PFSK-1 (cell line): ENCODE measurements around the gene LRRIQ1.

ENCODE experiments used
- FOXP2 ChIP-seq: optimal IDR thresholded peaks from 2 replicates; pipeline ENCODE3; 2011; ENCODE audit warnings: borderline replicate concordance, control low read depth, inconsistent platforms; ENCODE audit not compliant: insufficient read depth; ENCODE audit errors: extremely low read length, extremely low read depth
- POLR2AphosphoS5 ChIP-seq: IDR thresholded peaks from 2 replicates; pipeline ENCODE4 v1.6.1; 2012; ENCODE audit warnings: low read depth, mild to moderate bottlenecking, control low read depth, low read length, moderate library complexity
- SIN3A ChIP-seq: IDR thresholded peaks from 2 replicates; pipeline ENCODE4 v1.6.1; 2012; ENCODE audit warnings: mild to moderate bottlenecking, low read length, moderate library complexity, borderline replicate concordance; ENCODE audit not compliant: insufficient read depth
- TAF1 ChIP-seq: IDR thresholded peaks from 2 replicates; pipeline ENCODE4 v1.6.1; 2012; ENCODE audit warnings: low read length, control low read depth, borderline replicate concordance; ENCODE audit not compliant: insufficient read depth
- TF ChIP-seq, protein P1 (sequence below), 2 experiments: IDR thresholded peaks; 2 replicates each; pipeline versions ENCODE4 v1.6.1 to v1.8.0; 2011 to 2012; ENCODE audit warnings: low read depth in 2 of 2, low read length in 2 of 2, control low read depth in 1 of 2, inconsistent platforms in 1 of 2, mild to moderate bottlenecking in 1 of 2, moderate library complexity in 1 of 2; ENCODE audit not compliant: insufficient read depth in 1 of 2

Gene LRRIQ1

DNA sequence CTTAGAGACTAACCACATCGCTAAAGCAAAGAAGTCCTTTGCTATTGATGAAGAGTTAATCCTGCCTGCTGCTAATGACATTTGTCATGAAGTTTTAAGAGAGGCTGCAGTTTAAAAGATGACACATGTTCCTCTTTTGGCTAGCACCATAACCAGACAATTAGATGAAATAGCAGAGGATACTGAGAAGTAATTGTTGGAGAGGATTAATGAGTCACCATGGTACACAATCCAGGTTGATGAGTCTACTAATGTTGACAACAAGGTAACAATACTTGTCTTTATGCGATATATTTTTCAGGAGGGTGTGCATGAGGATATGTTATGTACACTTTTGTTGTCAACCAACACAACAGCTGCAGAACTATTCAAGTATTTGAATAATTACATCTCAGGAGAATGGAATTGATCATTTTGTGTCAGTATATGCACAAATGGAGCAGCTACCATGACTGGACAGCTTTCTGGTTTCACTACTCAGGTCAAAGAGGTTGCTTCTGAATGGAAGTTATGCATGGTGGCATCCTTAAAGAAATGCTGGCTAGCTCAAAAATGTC, 56.7 kb downstream of the LRRIQ1 start:
- TF ChIP-seq FOXP2 (no peak), POLR2AphosphoS5 (no peak), SIN3A (no peak), TAF1 (no peak)
- TF ChIP-seq, protein P1, sequence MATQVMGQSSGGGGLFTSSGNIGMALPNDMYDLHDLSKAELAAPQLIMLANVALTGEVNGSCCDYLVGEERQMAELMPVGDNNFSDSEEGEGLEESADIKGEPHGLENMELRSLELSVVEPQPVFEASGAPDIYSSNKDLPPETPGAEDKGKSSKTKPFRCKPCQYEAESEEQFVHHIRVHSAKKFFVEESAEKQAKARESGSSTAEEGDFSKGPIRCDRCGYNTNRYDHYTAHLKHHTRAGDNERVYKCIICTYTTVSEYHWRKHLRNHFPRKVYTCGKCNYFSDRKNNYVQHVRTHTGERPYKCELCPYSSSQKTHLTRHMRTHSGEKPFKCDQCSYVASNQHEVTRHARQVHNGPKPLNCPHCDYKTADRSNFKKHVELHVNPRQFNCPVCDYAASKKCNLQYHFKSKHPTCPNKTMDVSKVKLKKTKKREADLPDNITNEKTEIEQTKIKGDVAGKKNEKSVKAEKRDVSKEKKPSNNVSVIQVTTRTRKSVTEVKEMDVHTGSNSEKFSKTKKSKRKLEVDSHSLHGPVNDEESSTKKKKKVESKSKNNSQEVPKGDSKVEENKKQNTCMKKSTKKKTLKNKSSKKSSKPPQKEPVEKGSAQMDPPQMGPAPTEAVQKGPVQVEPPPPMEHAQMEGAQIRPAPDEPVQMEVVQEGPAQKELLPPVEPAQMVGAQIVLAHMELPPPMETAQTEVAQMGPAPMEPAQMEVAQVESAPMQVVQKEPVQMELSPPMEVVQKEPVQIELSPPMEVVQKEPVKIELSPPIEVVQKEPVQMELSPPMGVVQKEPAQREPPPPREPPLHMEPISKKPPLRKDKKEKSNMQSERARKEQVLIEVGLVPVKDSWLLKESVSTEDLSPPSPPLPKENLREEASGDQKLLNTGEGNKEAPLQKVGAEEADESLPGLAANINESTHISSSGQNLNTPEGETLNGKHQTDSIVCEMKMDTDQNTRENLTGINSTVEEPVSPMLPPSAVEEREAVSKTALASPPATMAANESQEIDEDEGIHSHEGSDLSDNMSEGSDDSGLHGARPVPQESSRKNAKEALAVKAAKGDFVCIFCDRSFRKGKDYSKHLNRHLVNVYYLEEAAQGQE (IDR thresholded peaks at IDR 0.05; ENCODE audit: insufficient read depth in 1 of 2, low read depth in 2 of 2, low read length in 2 of 2), result no peak

DNA sequence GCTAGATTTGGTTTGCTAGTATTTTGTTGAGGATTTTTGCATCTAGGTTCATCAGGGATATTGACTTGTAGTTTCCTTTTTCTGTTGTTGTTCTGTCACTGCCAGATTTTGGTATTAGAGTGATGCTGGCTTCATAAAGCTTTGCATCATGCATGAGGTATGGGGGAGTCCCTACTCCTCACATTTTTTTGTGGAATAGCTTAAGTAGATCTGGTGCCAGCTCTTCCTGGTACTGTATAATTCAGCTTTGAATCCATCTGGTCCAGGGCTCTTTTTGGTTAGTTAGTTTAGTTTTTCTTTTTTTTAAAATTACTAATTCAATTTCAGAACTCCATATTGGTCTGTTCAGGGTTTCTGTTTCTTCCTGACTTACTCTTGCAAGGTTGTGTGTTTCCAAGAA, 59.4 kb downstream of the LRRIQ1 start:
- TF ChIP-seq TAF1 (no peak), SIN3A (no peak), POLR2AphosphoS5 (no peak), FOXP2 (no peak)
- TF ChIP-seq, protein P1 (IDR thresholded peaks at IDR 0.05; ENCODE audit: insufficient read depth in 1 of 2, low read depth in 2 of 2, low read length in 2 of 2), result no peak

DNA sequence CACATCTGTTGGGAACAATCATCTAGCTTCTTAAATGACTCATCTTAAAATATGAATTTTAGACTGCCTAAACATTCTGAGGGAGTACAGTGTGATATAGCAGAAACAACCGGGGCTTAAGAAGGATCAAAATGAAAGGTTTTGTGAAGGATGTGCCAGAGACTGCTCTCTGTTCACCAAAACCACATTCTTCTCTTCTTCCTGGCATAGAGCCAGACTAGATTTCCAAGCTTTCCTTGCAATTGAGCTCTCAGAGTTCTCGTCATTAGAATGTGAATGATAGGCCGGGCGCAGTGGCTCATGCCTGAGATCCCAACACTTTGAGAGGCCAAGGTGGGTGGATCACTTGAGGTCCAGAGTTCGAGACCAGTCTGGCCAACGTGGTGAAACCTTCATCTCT, 94.5 kb downstream of the LRRIQ1 start:
- TF ChIP-seq, protein P1 (IDR thresholded peaks at IDR 0.05; ENCODE audit: insufficient read depth in 1 of 2, low read depth in 2 of 2, low read length in 2 of 2), result no peak
- TF ChIP-seq SIN3A (no peak), TAF1 (no peak), FOXP2 (no peak), POLR2AphosphoS5 (no peak)

DNA sequence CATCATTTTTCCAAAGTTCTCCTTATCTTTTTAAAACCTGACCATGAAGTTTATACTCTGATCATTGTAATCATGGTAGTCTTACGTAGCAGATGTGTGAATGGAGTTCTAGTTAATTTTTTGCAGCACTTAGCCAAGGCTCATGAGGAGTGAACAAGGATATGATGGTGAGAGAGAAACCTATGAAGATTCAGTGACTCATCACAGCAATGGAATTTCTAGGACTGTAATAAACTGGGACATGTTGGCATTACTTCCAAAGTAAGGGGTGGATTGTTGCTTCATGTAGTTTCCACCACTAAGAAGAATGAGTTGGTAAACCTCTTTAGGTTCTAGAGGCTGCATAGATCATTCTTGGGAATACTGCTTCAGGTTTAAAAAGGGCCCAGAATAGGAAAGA, 102.7 kb downstream of the LRRIQ1 start:
- no peak for TF ChIP-seq POLR2AphosphoS5

DNA sequence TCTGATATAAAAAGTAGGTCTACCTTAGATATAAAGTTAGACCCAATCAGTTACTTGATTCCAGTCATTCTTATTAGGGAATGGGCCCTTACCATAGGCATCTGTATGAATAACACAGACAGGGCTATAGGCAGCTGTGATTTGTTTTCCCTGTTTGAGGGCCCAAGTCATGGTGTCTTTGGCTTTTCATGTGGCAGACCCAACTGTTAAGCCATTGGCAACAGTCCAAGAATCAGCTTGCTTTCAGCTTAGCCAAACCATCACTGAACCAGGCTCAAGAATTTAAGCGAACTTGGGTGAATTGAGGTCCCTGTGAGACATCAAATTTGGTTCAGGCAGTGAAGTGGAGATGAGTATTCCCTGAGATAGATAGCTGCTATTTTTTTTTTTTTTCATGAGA, 111.2 kb downstream of the LRRIQ1 start:
- TF ChIP-seq POLR2AphosphoS5 (no peak), SIN3A (no peak), FOXP2 (no peak)

DNA sequence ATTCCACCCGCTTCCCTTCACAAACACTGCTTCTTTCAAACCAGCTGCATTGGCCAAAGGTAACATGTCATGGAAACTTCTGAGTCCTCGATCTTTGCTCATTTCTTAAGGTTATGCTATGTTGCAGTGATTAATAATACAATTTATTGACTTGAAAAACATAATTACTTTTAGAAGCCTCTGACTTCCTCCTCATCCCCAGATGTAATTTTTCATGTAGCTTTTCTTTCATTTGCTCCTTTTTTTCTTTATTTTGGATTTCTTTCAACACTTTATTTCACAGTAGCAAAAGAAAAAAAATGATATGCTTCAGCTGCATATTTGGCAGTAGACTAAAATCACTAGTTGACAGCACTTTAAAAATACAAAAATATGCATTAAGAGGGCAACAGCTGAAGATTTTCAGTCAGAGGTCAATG, 116.2 kb downstream of the LRRIQ1 start:
- TF ChIP-seq TAF1 (no peak), POLR2AphosphoS5 (no peak), FOXP2 (no peak), SIN3A (no peak; the same call in 1 of the 2 replicates)

DNA sequence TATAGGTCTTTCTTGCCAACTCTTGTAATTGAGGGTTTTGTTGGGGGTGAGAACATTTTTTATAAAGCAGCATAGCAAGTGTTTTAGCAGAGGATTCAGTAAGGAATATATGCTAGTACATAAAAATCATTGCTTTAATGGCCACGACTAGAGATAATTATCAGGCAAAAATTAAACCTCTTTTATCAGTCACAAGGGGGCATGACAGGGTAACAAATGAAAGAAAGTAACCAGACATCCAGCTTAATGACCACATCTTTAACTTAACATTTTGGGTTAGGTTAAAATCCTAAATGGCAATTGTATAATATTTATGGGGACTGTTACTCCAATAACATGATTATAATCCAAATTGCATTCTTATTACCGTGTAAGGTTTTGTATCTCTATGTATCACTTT, 119.6 kb downstream of the LRRIQ1 start:
- TF ChIP-seq TAF1, result no peak
- TF ChIP-seq, protein P1 (IDR thresholded peaks at IDR 0.05; ENCODE audit: insufficient read depth in 1 of 2, low read depth in 2 of 2, low read length in 2 of 2), result no peak
